Heart right ventricle (tissue), 16 donors: Measurements from ENCODE around the gene COX6A2. TPM values are rescaled to one million over a fixed set of nuclear protein-coding genes. Genes with fewer than 3 reads are reported as not detected.

Source experiments
- ATAC-seq, 8 donors: fragments of 200-7000 bp; cut with Tn5 transposase; one replicate each; pipeline ENCODE4 v1.9.1; 2020; ENCODE audit warnings: mild to moderate bottlenecking in 8 of 8, moderate library complexity in 8 of 8, moderate number of reproducible peaks in 1 of 8
- DNase-seq, 2 donors: peaks; one replicate each; pipeline ENCODE4 v3.0.0-alpha.2; 2020
- H3K27ac ChIP-seq, 10 donors: fragments of 200-600 bp; sonication (generic) in 2 of 10; one replicate each; pipeline versions ENCODE4 v1.5.0 to v1.8.0; 2020 to 2022; ENCODE audit warnings: mild to moderate bottlenecking in 3 of 10
- H3K27me3 ChIP-seq, 7 donors: fragments of 200-600 bp; one replicate each; pipeline ENCODE4 v1.8.0; 2021 to 2022; ENCODE audit warnings: mild to moderate bottlenecking in 2 of 7
- H3K36me3 ChIP-seq, 9 donors: fragments of 200-600 bp; sonication (generic) in 1 of 9; one replicate each; pipeline versions ENCODE4 v1.5.0 to v1.8.0; 2020 to 2022; ENCODE audit warnings: mild to moderate bottlenecking in 2 of 9
- H3K4me1 ChIP-seq, 9 donors: fragments of 200-600 bp; sonication (generic) in 1 of 9; one replicate each; pipeline versions ENCODE4 v1.5.0 to v1.8.0; 2020 to 2022; ENCODE audit warnings: mild to moderate bottlenecking in 4 of 9
- H3K4me3 ChIP-seq, 10 donors: fragments of 200-600 bp; sonication (generic) in 2 of 10; one replicate each; pipeline versions ENCODE4 v1.5.0 to v1.8.0; 2020 to 2022; ENCODE audit warnings: mild to moderate bottlenecking in 7 of 10, moderate library complexity in 2 of 10
- H3K9me3 ChIP-seq, 11 donors: fragments of 200-600 bp in 10 of 11; sonication (generic) in 2 of 11; one replicate each; pipeline versions ENCODE4 v1.5.0 to v1.8.0; 2013 to 2022; ENCODE audit warnings: mild to moderate bottlenecking in 2 of 11, control low read depth in 1 of 11, moderate library complexity in 1 of 11
- CTCF ChIP-seq, 9 donors: fragments of 200-600 bp; sonication (generic) in 2 of 9; IDR thresholded peaks; one replicate each; pipeline versions ENCODE4 v1.5.0 to v1.8.0; 2021 to 2022; ENCODE audit warnings: antibody characterized with exemption in 9 of 9, mild to moderate bottlenecking in 5 of 9, moderate library complexity in 1 of 9
- WGBS, 2 donors: extraction: QIAGEN DNeasy Blood & Tissue Kit; methylation state at CpG; one replicate each; pipeline ENCODE4 v1.1.7; 2013; ENCODE audit warnings: inconsistent platforms in 1 of 2; 5-methylcytosine and 5-hydroxymethylcytosine counted together
- intact Hi-C, 10 donors: fragments of 100-400 bp; cut with DNase I; formaldehyde crosslinking; loops; one replicate each; pipeline versions ENCODE4 v1.11.1 to v1.14.2; 2022
- polyA plus RNA-seq, 2 donors: library from polyadenylated mRNA; stranded (reverse); fragments of 200-250 nt; gene quantifications; one replicate each; pipeline ENCODE4 v1.2.3, GENCODE V29; 2013
- total RNA-seq, 10 donors: library from RNA; stranded (reverse); fragmentation: NEBNext Ultra II Directional in 3 of 10; extraction: Animal tissue kit (Norgen Biotek cat#: 25700) in 3 of 10; gene quantifications; one replicate each; pipeline versions ENCODE4 v1.2.1 to v1.2.4, GENCODE V29; 2021 to 2023
- donor health status: Arrhythmogenic right ventricular cardiomyopathy.
- donor health status: ischemic (EF 13 %, LVEDD 7.1; RV severe dilation, severe dysfunction).
- donor health status: healthy with polysubstance abuse.
- donor health status: DM: no; HTN: yes; CAD: no.
- donor health status: DM: no; HTN: no; CAD: no.
- donor health status: ischemic (EF 25% LVEDD 6.9; RV normal size, moderate dysfunction).
- donor health status: ischemic (EF 25% LVEDD 5.7; RV mildly dilated, moderate dysfunction).
- donor health status: healthy.
- donor health status: DM: yes; HTN: yes; CAD: no.
- donor health status: Ischemic cardiomyopathy.
- donor health status: ischemic (EF 35%, LVEDD 5.7; RV mildly dilated, moderate dysfunction).
- donor health status: nonischemic (EF 11% LVEDD 7.7; RV severe dilation, severe dysfunction).
- donor health status: DM: yes; HTN: yes; CAD: no.
- donor health status: PGD.
- donor health status: ischemic (EF 29% LVEDD 5.4; RV normal size, mild dysfunction).
- donor health status: nonischemic (EF 23%, LVEDD 6.1; RV moderate dilation, normal function).

COX6A2 gene
- total and polyA plus RNA-seq, 12 donors = 615 to 9,450 (median 1,411) TPM

- H3K36me3 ChIP-seq = no peaks in the 10 kb centered on the region
- DNase-seq (no peak), ATAC-seq (no peak)
- H3K9me3 ChIP-seq = no peaks in the 10 kb centered on the region
- no peak for TF ChIP-seq CTCF (IDR thresholded peaks at IDR 0.05)
- no peak overlapping the region for H3K27ac ChIP-seq
- intact Hi-C loops = loop anchor here in 1 of 10 donors (10.0 kb wide), 1 partner anchor 153 kb away; the partner anchor contains the start of gene ITGAM
- H3K27me3 ChIP-seq = peaks cover 0 to 21% (median 4%) of the 10 kb centered on the region in 7 donors
- 80 to 87% methylated on average over 8 of the region's 8 CpGs for WGBS, 2 donors
- peaks cover 0 to 6% (median 0%) of the 10 kb centered on the region in 9 donors for H3K4me1 ChIP-seq
- H3K4me3 ChIP-seq = no peak overlapping the region
Measured at GRCh38 chr16:31407406-31407805, 20.8 kb downstream of the COX6A2 start.

GRCh38 chr16:31404353-31405064 lies 23.7 kb downstream of the COX6A2 start:
- 58 to 65% methylated on average over 9 of the region's 9 CpGs for WGBS, 2 donors
- no peak overlapping the region for H3K27ac ChIP-seq
- DNase-seq (no peak), ATAC-seq (peak in 3 of 8 donors; percentile 43 to 65 (median 54))
- no peak for TF ChIP-seq CTCF (IDR thresholded peaks at IDR 0.05)
- peaks cover 0 to 6% (median 0%) of the 10 kb centered on the region in 11 donors for H3K9me3 ChIP-seq
- H3K4me1 ChIP-seq = peaks cover 0 to 16% (median 0%) of the 10 kb centered on the region in 9 donors
- H3K36me3 ChIP-seq = no peaks in the 10 kb centered on the region
- intact Hi-C loops = loop anchor here in 1 of 10 donors (10.0 kb wide), 1 partner anchor 150 kb away; the partner anchor contains the start of gene ITGAM
- peaks cover 0 to 8% (median 4%) of the 10 kb centered on the region in 7 donors for H3K27me3 ChIP-seq
- H3K4me3 ChIP-seq = peak overlapping the region in 5 of 10 donors; percentile 20 to 53 (median 26)

GRCh38 chr16:31403590-31404352 lies 24.4 kb downstream of the COX6A2 start:
- intact Hi-C loops = loop anchor here in 1 of 10 donors (10.0 kb wide), 1 partner anchor 149 kb away; the partner anchor contains the start of gene ITGAM
- Histone ChIP-seq H3K9me3 (peaks cover 0 to 10% (median 0%) of the 10 kb centered on the region in 11 donors), H3K36me3 (no peaks in the 10 kb centered on the region), H3K27me3 (peaks cover 0 to 5% (median under 1%) of the 10 kb centered on the region in 7 donors), H3K4me3 (peak overlapping the region in 5 of 10 donors; percentile 20 to 53 (median 26)), H3K27ac (no peak overlapping the region), H3K4me1 (peaks cover 0 to 16% (median 0%) of the 10 kb centered on the region in 9 donors)
- DNase-seq = no peak
- ATAC-seq = peak in 2 of 8 donors; percentile 13 to 16
- WGBS, 2 donors = 77% methylated on average over 21 of the region's 21 CpGs
- no peak for TF ChIP-seq CTCF (IDR thresholded peaks at IDR 0.05)

- WGBS, 2 donors = 93 to 94% methylated on average over 1 of the region's 1 CpG
- ATAC-seq (no peak), DNase-seq (no peak)
- H3K4me3 ChIP-seq = no peak overlapping the region
- H3K27ac ChIP-seq = no peak overlapping the region
- H3K36me3 ChIP-seq = no peaks in the 10 kb centered on the region
- H3K4me1 ChIP-seq = peaks cover 0 to 16% (median 0%) of the 10 kb centered on the region in 9 donors
- TF ChIP-seq CTCF (IDR thresholded peaks at IDR 0.05) = no peak
- H3K9me3 ChIP-seq = peaks cover 0 to 10% (median 0%) of the 10 kb centered on the region in 11 donors
- intact Hi-C loops = loop anchor here in 1 of 10 donors (10.0 kb wide), 1 partner anchor 148 kb away; the partner anchor contains the start of gene ITGAM
- peaks cover 0 to 4% (median 0%) of the 10 kb centered on the region in 7 donors for H3K27me3 ChIP-seq
Measured at GRCh38 chr16:31402687-31403086, 25.5 kb downstream of the COX6A2 start.
